Tibial nerve (tissue), 4 donors: ENCODE measurements around the gene TSGA10IP. TPM values are rescaled to one million over a fixed set of nuclear protein-coding genes. Genes with fewer than 3 reads are reported as not detected.

Experiments
- DNase-seq, 2 donors: peaks; one replicate each; pipeline ENCODE4 v3.0.0-alpha.2; 2019; ENCODE audit warnings: low spot score in 2 of 2
- H3K27ac ChIP-seq, 4 donors: fragments of 200-600 bp; sonication (generic) in 3 of 4; one replicate each; pipeline ENCODE4 v1.5.1; 2017 to 2019; ENCODE audit warnings: mild to moderate bottlenecking in 1 of 4
- H3K27me3 ChIP-seq, 2 donors: fragments of 200-600 bp; sonication (generic) in 1 of 2; one replicate each; pipeline versions ENCODE4 v1.5.1 to v1.6.0; 2017 to 2019
- H3K36me3 ChIP-seq, 3 donors: fragments of 200-600 bp; sonication (generic); one replicate each; pipeline ENCODE4 v1.5.1; 2018 to 2019
- H3K4me1 ChIP-seq, 4 donors: fragments of 200-600 bp; sonication (generic) in 3 of 4; one replicate each; pipeline ENCODE4 v1.5.1; 2017 to 2019
- H3K4me3 ChIP-seq, 4 donors: fragments of 200-600 bp; sonication (generic) in 3 of 4; one replicate each; pipeline ENCODE4 v1.5.1; 2017 to 2019; ENCODE audit warnings: mild to moderate bottlenecking in 1 of 4, moderate library complexity in 1 of 4
- H3K9me3 ChIP-seq, 4 donors: fragments of 200-600 bp; sonication (generic) in 3 of 4; one replicate each; pipeline ENCODE4 v1.5.1; 2017 to 2019
- CTCF ChIP-seq, 5 experiments: fragments of 200-600 bp in 3 of 5; fragments of 450-650 bp in 2 of 5; sonication (generic) in 3 of 5; IDR thresholded peaks; one replicate each; pipeline ENCODE4 v1.5.1; 2016 to 2019; ENCODE audit warnings: antibody characterized with exemption in 5 of 5, mild to moderate bottlenecking in 3 of 5, moderate library complexity in 2 of 5
- EP300 ChIP-seq, 2 donors: sonication (generic); formaldehyde crosslinking; IDR thresholded peaks; one replicate each; pipeline ENCODE4 v1.6.1; 2017; ENCODE audit warnings: antibody characterized with exemption in 2 of 2, mild to moderate bottlenecking in 1 of 2
- POLR2A ChIP-seq, 2 donors: fragments of 450-650 bp; IDR thresholded peaks; one replicate each; pipeline ENCODE4 v1.6.1; 2017; ENCODE audit warnings: antibody characterized with exemption in 2 of 2, mild to moderate bottlenecking in 2 of 2, moderate library complexity in 2 of 2
- WGBS, 2 donors: methylation state at CpG; one replicate each; pipeline ENCODE4 v1.1.5; 2018; 5-methylcytosine and 5-hydroxymethylcytosine counted together
- total RNA-seq, 4 donors: library from RNA; depleted of rRNA; stranded (reverse); fragments of >200 nt; gene quantifications; one replicate each; pipeline ENCODE4 v1.1.0, GENCODE V29; 2016

Gene TSGA10IP
- total RNA-seq, 4 donors from 2014 or later = not detected

GRCh38 chr11:65967329-65967934 is 22.2 kb downstream of the TSGA10IP start:
- no peak overlapping the region for H3K4me3 ChIP-seq
- no peak overlapping the region for H3K27ac ChIP-seq
- 90 to 93% methylated on average over 29 to 30 of the region's 30 CpGs for WGBS, 2 donors
- DNase-seq = no peak
- peaks cover 3 to 80% (median 40%) of the 10 kb centered on the region in 3 donors for H3K36me3 ChIP-seq
- TF ChIP-seq CTCF (IDR thresholded peaks at IDR 0.05) (no peak), EP300 (IDR thresholded peaks at IDR 0.05) (no peak), POLR2A (IDR thresholded peaks at IDR 0.05) (no peak)
- no peaks in the 10 kb centered on the region for H3K9me3 ChIP-seq
- H3K4me1 ChIP-seq = peaks cover 0 to 30% (median 16%) of the 10 kb centered on the region in 4 donors
- H3K27me3 ChIP-seq = no peaks in the 10 kb centered on the region

- Histone ChIP-seq H3K27me3 (no peaks in the 10 kb centered on the region), H3K36me3 (peaks cover 6 to 90% (median 40%) of the 10 kb centered on the region in 3 donors), H3K9me3 (no peaks in the 10 kb centered on the region), H3K4me1 (peaks cover 0 to 16% (median 2%) of the 10 kb centered on the region in 4 donors), H3K4me3 (no peak overlapping the region), H3K27ac (no peak overlapping the region)
- WGBS, 2 donors = 81 to 84% methylated on average over 15 of the region's 15 CpGs
- no peak for DNase-seq
- TF ChIP-seq POLR2A (IDR thresholded peaks at IDR 0.05) (no peak), CTCF (IDR thresholded peaks at IDR 0.05) (no peak), EP300 (IDR thresholded peaks at IDR 0.05) (no peak)
These were observed 23.6 kb downstream of the TSGA10IP start for GRCh38 chr11:65968600-65969482.

GRCh38 chr11:65972116-65972515 is 26.8 kb downstream of the TSGA10IP start:
- WGBS, 2 donors = 88 to 90% methylated on average over 8 of the region's 8 CpGs
- no peaks in the 10 kb centered on the region for H3K9me3 ChIP-seq
- no peaks in the 10 kb centered on the region for H3K27me3 ChIP-seq
- H3K4me1 ChIP-seq = peaks cover 0 to 5% (median 0%) of the 10 kb centered on the region in 4 donors
- peaks cover 6 to 82% (median 29%) of the 10 kb centered on the region in 3 donors for H3K36me3 ChIP-seq
- DNase-seq = no peak
- TF ChIP-seq POLR2A (IDR thresholded peaks at IDR 0.05) = no peak
- TF ChIP-seq EP300 (IDR thresholded peaks at IDR 0.05) = no peak
- TF ChIP-seq CTCF (IDR thresholded peaks at IDR 0.05) = no peak
- no peak overlapping the region for H3K27ac ChIP-seq
- no peak overlapping the region for H3K4me3 ChIP-seq

- TF ChIP-seq CTCF (IDR thresholded peaks at IDR 0.05) (no peak), EP300 (IDR thresholded peaks at IDR 0.05) (no peak), POLR2A (IDR thresholded peaks at IDR 0.05) (no peak)
These were observed 28.3 kb downstream of the TSGA10IP start for GRCh38 chr11:65973439-65974110.

More at GRCh38 chr11:65973439-65974110, 28.3 kb downstream of the TSGA10IP start:
- Histone ChIP-seq H3K4me3 (no peak overlapping the region), H3K9me3 (no peaks in the 10 kb centered on the region), H3K27ac (no peak overlapping the region), H3K4me1 (peaks cover 0 to 4% (median 0%) of the 10 kb centered on the region in 4 donors), H3K36me3 (peaks cover 6 to 82% (median 25%) of the 10 kb centered on the region in 3 donors), H3K27me3 (no peaks in the 10 kb centered on the region)
- 86 to 96% methylated on average over 13 of the region's 13 CpGs for WGBS, 2 donors
- no peak for DNase-seq
